ENCODE data around the gene PUS7L. TPM values are rescaled to one million over a fixed set of nuclear protein-coding genes. Genes with fewer than 3 reads are reported as not detected.

Gene PUS7L
- total and polyA plus RNA-seq, 2 of the 13 experiments (the other 11 are each of a cell fraction or from before 2014, with no cell fraction given) = 6.5 to 37.6 TPM

DNA sequence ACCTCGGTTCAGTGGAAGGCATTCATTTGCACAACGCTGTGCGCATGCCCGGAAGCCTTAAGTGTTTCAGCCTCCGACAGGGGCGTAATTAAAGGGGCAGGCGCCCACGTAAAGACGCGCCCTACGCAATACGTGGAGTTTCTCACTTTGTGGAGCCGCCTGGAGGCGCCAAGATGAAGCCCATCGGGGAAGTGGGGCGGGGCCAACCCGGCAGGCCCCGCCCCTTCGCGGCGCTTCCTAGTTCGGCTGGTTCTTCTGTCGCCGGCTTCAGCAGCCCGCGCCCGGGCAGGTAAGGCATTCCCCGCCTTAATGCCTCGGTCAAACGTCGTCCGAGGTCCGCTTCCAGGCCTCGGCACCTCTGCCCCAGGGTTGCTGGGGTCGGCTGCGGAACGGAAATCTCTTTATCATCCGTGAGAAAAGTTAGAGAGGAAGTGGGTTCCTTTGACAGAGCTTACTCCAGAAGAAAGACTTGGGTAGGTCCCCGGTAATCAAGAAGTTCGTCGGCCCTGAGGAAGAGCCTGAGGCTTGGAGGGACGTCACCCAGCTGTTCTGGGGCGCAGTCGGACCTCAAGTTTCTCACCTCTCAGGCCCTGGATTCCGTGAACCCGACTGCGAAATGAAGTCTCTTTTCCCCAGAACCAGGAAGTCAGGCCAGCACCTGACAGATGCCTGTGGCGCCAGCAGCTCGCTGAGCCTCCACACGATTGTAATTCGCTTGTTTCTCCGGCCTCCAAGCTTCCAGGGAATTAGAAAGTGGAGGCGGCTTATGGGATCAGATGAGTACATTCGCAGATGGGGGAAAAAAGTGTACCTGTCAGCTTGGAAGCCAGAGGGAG, at the start of gene PUS7L, which contains the start of gene IRAK4 (continued):
- TF ChIP-seq DZIP1 (CRISPR knock-in tag; IDR thresholded peaks at IDR 0.05) = 0 out of 2 replicates have a peak, but pooled peaks have one; percentile 42
- no peak for TF ChIP-seq ZNF83 (CRISPR knock-in tag; IDR thresholded peaks at IDR 0.05; ENCODE audit: borderline replicate concordance)
- no peak; the same call in 1 of the 2 replicates for TF ChIP-seq DNMT3B (CRISPR knock-in tag; conservative IDR thresholded peaks at IDR 0.05)
- no peak for TF ChIP-seq KDM3A (CRISPR knock-in tag; IDR thresholded peaks at IDR 0.05; ENCODE audit: low read depth)
- no peak for TF ChIP-seq PRDM10 (CRISPR knock-in tag; IDR thresholded peaks at IDR 0.05; ENCODE audit: low read depth)
- TF ChIP-seq NR2F2 (IDR thresholded peaks at IDR 0.05; ENCODE audit: borderline replicate concordance, low read depth) = no peak
- no peak for TF ChIP-seq STAT5B (CRISPR knock-in tag; IDR thresholded peaks at IDR 0.05)
- TF ChIP-seq ZFP36L2 (CRISPR knock-in tag; IDR thresholded peaks at IDR 0.05) = no peak
- TF ChIP-seq FOXK1 (CRISPR knock-in tag; IDR thresholded peaks at IDR 0.05; ENCODE audit: borderline replicate concordance, low read depth) = no peak
- TF ChIP-seq ZNF10 (CRISPR knock-in tag; IDR thresholded peaks at IDR 0.05; ENCODE audit: borderline replicate concordance, low read depth) = no peak
- TF ChIP-seq ZNF558 (CRISPR knock-in tag; IDR thresholded peaks at IDR 0.05; ENCODE audit: borderline replicate concordance) = no peak
- TF ChIP-seq ZNF737 (CRISPR knock-in tag; IDR thresholded peaks at IDR 0.05; ENCODE audit: borderline replicate concordance) = no peak
- TF ChIP-seq MTF1 (CRISPR knock-in tag; IDR thresholded peaks at IDR 0.05) = no peak
- TF ChIP-seq SIX4 (CRISPR knock-in tag; IDR thresholded peaks at IDR 0.05) = no peak
- no peak; the same call in 1 of the 2 replicates for TF ChIP-seq CCDC6 (CRISPR knock-in tag; IDR thresholded peaks at IDR 0.05)
- no peak for TF ChIP-seq NFYC (CRISPR knock-in tag; IDR thresholded peaks at IDR 0.05)
- TF ChIP-seq, protein P1, sequence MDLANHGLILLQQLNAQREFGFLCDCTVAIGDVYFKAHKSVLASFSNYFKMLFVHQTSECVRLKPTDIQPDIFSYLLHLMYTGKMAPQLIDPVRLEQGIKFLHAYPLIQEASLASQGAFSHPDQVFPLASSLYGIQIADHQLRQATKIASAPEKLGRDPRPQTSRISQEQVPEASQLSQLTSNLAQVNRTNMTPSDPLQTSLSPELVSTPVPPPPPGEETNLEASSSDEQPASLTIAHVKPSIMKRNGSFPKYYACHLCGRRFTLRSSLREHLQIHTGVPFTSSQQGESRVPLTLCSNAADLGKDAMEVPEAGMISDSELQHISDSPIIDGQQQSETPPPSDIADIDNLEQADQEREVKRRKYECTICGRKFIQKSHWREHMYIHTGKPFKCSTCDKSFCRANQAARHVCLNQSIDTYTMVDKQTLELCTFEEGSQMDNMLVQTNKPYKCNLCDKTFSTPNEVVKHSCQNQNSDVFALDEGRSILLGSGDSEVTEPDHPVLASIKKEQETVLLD (CRISPR knock-in tag; IDR thresholded peaks at IDR 0.05; ENCODE audit: low read depth) = no peak
- TF ChIP-seq ZNF839 (CRISPR knock-in tag; IDR thresholded peaks at IDR 0.05; ENCODE audit: borderline replicate concordance) = no peak
- 0 out of 2 replicates have a peak, but pooled peaks have one; percentile 87 for TF ChIP-seq SAFB2 (CRISPR knock-in tag; IDR thresholded peaks at IDR 0.05; ENCODE audit: borderline replicate concordance, low read depth)
- no peak for TF ChIP-seq NBN (conservative IDR thresholded peaks at IDR 0.05)
- peak; percentile 56; the same call in 1 of the 2 replicates for TF ChIP-seq FOXJ3 (CRISPR knock-in tag; IDR thresholded peaks at IDR 0.05; ENCODE audit: borderline replicate concordance)

Measured in HepG2 (cell line).